GM20431 (cell line): ENCODE measurements around the gene TBX4.
"Not testable (repeated sequence)": the region's sequence is repeated elsewhere in the genome, so short reads cannot be mapped to it uniquely, and the experiment has no call there.

ENCODE experiments used
- in situ Hi-C: fragments of 300-500 bp; cut with MseI, MboI; formaldehyde crosslinking; loops from one replicate; pipeline ENCODE4 v1.15.0; 2020; ENCODE audit warnings: low sequenced_read_pairs; ENCODE audit not compliant: unreplicated experiment

The TBX4 gene

GRCh38 chr17:61426482-61427304 is 25.5 kb upstream of the TBX4 start:
- in situ Hi-C loops: no loop called here

GRCh38 chr17:61427567-61427966 is 24.7 kb upstream of the TBX4 start:
- in situ Hi-C loops: no loop called here

- in situ Hi-C loops: no loop called here
Observed at GRCh38 chr17:61429274-61429673, 22.9 kb upstream of the TBX4 start.

- in situ Hi-C loops: not testable (repeated sequence)
Observed at GRCh38 chr17:61429831-61430230, 22.4 kb upstream of the TBX4 start.

GRCh38 chr17:61431594-61432311 is 20.5 kb upstream of the TBX4 start:
- in situ Hi-C loops: no loop called here

- in situ Hi-C loops: no loop called here
Observed at GRCh38 chr17:61436273-61436672, 15.9 kb upstream of the TBX4 start.

- in situ Hi-C loops: no loop called here
Observed at GRCh38 chr17:61436995-61437704, 15.1 kb upstream of the TBX4 start.

GRCh38 chr17:61440697-61441096 is 11.5 kb upstream of the TBX4 start:
- in situ Hi-C loops: no loop called here

- in situ Hi-C loops: not testable (repeated sequence)
Observed at GRCh38 chr17:61441507-61441906, 10.7 kb upstream of the TBX4 start.

GRCh38 chr17:61442136-61442775 is 10.0 kb upstream of the TBX4 start:
- in situ Hi-C loops: no loop called here

GRCh38 chr17:61442878-61443474 is 9.2 kb upstream of the TBX4 start:
- in situ Hi-C loops: no loop called here

GRCh38 chr17:61443475-61443882 is 8.7 kb upstream of the TBX4 start:
- in situ Hi-C loops: no loop called here

GRCh38 chr17:61444075-61444474 is 8.1 kb upstream of the TBX4 start:
- in situ Hi-C loops: no loop called here

- in situ Hi-C loops: no loop called here
Observed at GRCh38 chr17:61444831-61445230, 7.4 kb upstream of the TBX4 start.

GRCh38 chr17:61447358-61447757 is 4.9 kb upstream of the TBX4 start:
- in situ Hi-C loops: no loop called here

GRCh38 chr17:61448042-61448441 is 4.2 kb upstream of the TBX4 start:
- in situ Hi-C loops: no loop called here

GRCh38 chr17:61449140-61449539 is 3.1 kb upstream of the TBX4 start:
- in situ Hi-C loops: not testable (repeated sequence)

GRCh38 chr17:61449707-61450640 is 2.2 kb upstream of the TBX4 start:
- in situ Hi-C loops: no loop called here
